NB4 (cell line): Measurements from ENCODE around the gene DNAH8.
"Not testable (repeated sequence)": the region's sequence is repeated elsewhere in the genome, so short reads cannot be mapped to it uniquely, and the experiment has no call there.

Source experiments
- DNase-seq: peaks from one replicate; pipeline ENCODE4 v3.0.0; 2010; ENCODE audit warnings: low read depth
- H3K4me3 ChIP-seq: one replicate; pipeline ENCODE4 v1.5.1; 2011; ENCODE audit warnings: mild to moderate bottlenecking, low read depth, low read length, moderate library complexity
- CTCF ChIP-seq: IDR thresholded peaks from one replicate; pipeline ENCODE4 v1.5.1; 2012; ENCODE audit warnings: low read depth, low read length
- MAX ChIP-seq: IDR thresholded peaks from 2 replicates; pipeline ENCODE4 v1.6.1; 2011; ENCODE audit warnings: low read depth, low read length
- MYC ChIP-seq: IDR thresholded peaks from 2 replicates; pipeline ENCODE4 v1.6.1; 2011; ENCODE audit warnings: low read depth, low read length
- POLR2A ChIP-seq: IDR thresholded peaks from 2 replicates; pipeline ENCODE4 v1.6.1; 2011; ENCODE audit warnings: mild to moderate bottlenecking; ENCODE audit not compliant: insufficient read length; ENCODE audit errors: extremely low read depth

Gene DNAH8

GRCh38 chr6:38786486-38786885, 71.4 kb downstream of the DNAH8 start:
- DNase-seq: no peak
- no peak overlapping the region for H3K4me3 ChIP-seq
- no peak for TF ChIP-seq MAX
- TF ChIP-seq MYC: no peak
- TF ChIP-seq CTCF: no peak
- TF ChIP-seq POLR2A: no peak

GRCh38 chr6:38789256-38789655, 74.1 kb downstream of the DNAH8 start:
- H3K4me3 ChIP-seq: no peak overlapping the region
- TF ChIP-seq POLR2A (no peak), MYC (no peak), MAX (no peak), CTCF (no peak)
- DNase-seq: no peak

- DNase-seq: no peak
- no peak for TF ChIP-seq MYC
- no peak for TF ChIP-seq CTCF
- TF ChIP-seq POLR2A: no peak
- no peak for TF ChIP-seq MAX
- no peak overlapping the region for H3K4me3 ChIP-seq
Observed at GRCh38 chr6:38792356-38792755, 77.2 kb downstream of the DNAH8 start.

GRCh38 chr6:38794682-38795081, 79.6 kb downstream of the DNAH8 start:
- TF ChIP-seq MAX: no peak
- TF ChIP-seq CTCF: no peak
- no peak for TF ChIP-seq POLR2A
- no peak for TF ChIP-seq MYC
- no peak for DNase-seq
- H3K4me3 ChIP-seq: no peak overlapping the region

- no peak for TF ChIP-seq MYC
- TF ChIP-seq CTCF: no peak
- no peak for TF ChIP-seq MAX
- no peak for TF ChIP-seq POLR2A
- H3K4me3 ChIP-seq: no peak overlapping the region
- DNase-seq: no peak
Observed at GRCh38 chr6:38796006-38796405, 80.9 kb downstream of the DNAH8 start.

- DNase-seq, H3K4me3 ChIP-seq: not testable (repeated sequence)
Observed at GRCh38 chr6:38796437-38796836, 81.3 kb downstream of the DNAH8 start.
